ENCODE measurements around the gene TNFRSF18.
"Not testable (repeated sequence)": the region's sequence is repeated elsewhere in the genome, so short reads cannot be mapped to it uniquely, and the experiment has no call there.

The TNFRSF18 gene

DNA sequence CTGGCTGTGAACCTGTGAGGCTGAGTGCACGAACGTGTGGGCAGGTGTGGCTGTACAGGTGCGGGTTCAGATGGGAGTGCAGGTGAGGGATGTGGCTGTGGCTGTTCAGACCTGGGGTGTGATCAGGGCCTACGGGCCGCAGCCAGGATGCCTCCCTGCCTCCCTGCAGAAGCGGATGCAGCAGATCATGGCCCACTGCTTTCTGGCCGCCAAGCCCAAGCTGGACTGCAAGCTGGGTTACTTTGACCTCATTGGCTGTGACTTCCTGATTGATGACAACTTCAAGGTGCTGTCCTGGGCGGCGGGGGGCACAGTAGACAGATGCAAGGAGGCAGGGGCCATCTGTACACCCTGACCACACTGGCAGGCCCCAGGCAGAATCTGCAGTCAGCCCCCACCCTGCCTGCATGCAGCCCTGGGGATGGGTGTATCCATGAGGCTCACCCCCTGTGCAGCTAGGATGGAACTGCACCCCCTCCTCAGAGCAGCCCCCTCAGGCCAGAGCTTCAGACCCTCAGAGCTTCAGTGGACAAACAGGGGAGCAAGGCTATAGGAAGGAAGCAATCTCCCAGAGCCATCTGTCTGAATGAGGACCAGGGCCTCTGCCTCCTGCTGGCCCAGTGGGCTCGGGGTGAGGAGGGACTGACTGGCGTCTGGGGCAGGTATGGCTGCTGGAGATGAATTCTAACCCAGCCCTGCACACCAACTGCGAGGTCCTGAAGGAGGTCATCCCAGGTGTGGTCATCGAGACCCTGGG is 9.8 kb downstream of the TNFRSF18 start:
- no peak for DNase-seq

GRCh38 chr1:1195726-1196125 is 10.7 kb downstream of the TNFRSF18 start:
- DNase-seq, result not testable (repeated sequence)

GRCh38 chr1:1194723-1195122 is 11.7 kb downstream of the TNFRSF18 start:
- DNase-seq, result no peak

DNA sequence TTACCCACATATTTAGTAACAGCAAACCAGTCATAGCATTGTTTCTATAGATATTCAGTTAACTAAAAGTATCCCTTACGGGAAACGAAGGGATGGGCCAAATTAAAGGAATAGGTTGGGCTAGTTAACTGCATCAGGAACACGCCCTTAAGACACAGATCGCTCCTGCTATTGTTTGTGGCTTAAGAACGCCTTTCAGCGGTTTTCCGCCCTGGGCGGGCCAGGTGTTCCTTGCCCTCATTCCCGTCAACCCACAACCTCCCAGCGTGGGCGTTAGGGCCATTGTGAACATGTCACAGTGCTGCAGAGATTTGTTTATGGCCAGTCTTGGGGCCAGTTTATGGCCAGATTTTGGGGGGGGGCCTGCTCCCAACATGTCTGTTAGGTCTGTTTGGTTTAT is 14.7 kb downstream of the TNFRSF18 start:
- no peak for DNase-seq

DNA sequence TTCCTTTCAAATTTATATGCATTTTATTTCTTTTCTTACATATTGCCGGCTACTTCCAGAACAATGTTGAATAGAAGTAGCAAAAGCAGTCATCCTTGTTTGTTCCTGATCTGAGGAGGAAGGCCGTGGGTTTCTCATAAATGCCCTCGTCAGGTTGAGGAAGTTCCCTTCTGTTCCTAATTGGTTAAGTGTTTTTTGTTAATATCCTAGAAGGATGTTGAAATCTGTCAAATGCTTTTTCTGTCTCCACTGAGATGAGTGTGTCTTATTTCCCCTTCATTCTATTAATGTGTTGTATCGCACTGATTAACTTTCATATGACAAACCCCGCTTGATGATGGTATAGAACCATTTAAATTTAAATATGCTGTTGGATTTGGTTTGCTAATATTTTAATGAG is 17.3 kb downstream of the TNFRSF18 start:
- DNase-seq, result no peak

DNA sequence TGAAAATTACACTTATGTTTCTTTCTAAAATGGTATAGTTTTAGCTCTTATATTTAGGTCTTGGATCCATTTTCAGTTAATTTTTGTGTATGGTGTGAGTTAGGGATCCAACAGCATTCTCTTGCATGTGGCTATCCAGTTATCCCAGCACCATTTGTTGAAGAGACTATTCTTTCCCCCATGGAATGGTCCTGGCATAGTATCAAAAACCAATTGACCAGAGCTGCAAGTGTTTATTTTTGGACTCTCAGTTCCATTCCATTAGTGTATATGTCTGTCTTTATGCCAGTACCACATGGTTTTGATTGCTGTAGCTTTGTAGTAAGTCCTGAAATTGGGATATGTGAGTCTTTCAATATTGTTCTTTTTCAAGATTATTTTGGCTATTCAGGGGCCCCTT is 18.5 kb downstream of the TNFRSF18 start:
- DNase-seq, result no peak

DNA sequence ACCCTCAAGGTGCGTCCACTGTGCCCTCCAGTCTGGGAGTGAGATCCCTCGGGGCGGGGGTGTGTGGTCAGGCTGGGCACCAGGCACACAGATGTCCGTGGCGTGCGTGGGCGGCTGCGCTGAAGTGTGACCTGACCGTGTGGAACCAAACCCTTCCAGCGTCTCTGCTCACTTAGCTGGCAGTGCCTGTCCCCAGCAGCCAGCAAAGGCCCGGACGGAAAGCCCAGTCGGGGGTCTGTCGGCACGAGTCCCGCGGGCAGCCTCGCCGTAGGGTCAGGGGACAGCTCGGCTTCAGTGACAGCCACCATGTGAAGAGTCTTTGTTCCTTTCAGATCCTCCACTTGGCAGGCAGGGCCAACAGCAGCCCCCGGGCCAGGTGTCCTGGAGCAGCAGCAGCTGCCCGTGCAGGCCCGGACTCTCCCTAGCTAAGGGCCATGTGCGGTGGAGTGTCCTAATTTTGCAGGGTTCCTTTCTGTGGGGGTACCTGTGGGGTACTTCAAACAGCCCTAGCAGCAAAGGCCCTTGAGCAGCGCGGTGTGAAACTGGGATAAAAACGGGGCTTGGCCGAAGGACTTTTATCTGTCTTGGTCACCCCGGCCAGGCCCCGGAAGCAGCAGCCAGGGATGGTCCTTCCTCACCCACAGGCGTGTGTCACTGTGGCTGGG is 21.2 kb downstream of the TNFRSF18 start:
- no peak for DNase-seq

DNA sequence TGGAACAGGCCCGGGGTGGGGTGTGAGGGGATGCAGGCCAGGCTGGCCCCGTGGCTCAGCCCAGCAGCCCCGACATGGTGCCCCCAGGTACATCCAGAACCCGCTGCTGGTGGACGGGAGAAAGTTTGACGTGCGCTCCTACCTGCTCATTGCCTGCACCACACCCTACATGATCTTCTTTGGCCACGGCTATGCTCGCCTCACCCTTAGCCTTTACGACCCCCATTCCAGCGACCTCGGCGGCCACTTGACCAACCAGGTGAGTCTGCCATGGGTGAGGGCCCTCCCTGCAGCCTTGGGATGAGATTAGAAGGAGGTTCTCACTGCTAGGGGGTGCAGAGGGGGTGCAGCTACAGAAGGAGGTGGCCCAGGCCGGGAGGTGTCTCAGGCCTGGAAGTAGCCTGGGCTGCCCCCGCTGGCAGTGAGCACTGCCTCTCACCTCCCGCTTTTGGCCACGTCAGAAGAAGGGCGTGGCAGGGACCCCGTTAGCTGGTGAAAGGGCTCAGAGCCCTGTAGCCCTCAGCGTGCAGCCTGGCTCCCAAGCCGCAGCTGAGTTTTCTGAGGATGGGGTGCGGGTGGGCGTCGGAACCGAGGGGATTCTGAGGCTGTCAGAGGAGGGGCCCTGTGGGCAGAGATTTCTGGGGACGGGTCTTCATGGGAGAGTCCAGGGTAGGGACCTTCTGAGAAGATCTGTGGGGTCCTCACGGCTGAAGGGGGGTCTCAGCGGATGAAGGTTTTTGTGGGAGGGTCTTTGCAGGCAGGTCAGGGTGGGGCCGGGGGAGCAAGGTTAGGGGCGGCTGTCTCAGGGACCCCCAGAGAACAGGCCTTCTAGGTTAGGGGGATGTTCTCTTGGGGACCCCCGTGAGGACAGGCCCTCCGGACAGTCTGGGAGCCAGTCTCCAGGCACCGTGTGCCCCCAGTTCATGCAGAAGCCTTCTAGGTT is 22.3 kb downstream of the TNFRSF18 start:
- no peak for DNase-seq

- DNase-seq, result no peak
Measured at GRCh38 chr1:1183221-1183747, 23.1 kb downstream of the TNFRSF18 start.

DNA sequence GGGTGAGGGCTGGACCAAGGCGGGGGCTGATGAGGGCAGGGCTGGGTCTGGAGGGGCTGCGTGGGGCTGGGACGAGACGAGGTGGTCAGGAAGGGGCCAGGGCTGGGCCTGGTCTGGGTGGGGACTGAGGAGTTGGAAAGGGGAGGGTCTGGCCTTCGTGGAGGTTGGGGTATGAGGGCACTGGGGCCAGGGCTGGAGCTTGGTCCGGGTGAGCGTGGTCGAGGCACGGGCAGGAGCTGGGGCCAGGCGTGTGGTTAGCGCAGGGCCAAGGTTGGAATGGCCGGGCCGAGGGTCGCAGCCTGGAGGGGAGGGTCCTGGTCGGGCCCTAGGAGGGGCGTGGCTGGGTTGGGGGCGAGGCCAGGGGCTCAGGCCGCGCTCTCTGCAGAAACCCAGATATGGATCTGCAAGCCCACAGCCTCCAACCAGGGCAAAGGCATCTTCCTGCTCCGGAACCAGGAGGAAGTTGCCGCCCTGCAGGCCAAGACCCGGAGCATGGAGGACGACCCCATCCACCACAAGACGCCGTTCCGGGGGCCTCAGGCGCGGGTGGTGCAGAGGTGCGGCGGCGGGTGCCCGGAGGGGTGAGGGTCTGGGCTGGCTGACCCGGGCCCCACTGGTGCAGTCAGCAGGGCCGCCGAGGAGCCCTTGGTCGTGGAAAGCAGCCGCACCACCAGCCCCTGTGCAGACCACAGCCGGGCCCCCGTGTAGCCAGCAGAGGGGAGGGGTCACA is 23.7 kb downstream of the TNFRSF18 start:
- DNase-seq, result no peak

DNA sequence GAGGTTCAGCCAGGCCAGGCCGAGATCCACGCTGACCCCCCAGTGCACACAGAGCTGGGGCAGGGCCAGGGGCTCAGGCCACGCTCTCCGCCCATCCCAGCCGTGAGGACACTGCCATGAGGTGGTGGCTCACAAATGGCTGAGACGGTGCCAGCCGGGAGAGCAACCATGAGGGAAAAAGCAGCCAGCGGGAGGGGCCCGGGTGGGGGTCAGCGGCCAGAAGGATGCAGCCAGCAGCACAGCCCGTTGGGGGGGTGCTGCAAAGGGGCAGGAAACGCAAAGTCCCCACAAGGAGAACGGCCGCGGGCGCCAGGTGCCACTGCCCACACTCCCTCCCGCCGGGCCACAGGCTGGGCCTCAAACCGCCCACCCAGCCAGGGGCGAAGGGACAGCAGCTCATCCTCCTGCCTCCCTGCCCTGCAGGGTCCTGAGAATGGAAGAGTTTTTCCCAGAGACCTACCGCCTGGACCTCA is 24.4 kb downstream of the TNFRSF18 start:
- no peak for DNase-seq

DNA sequence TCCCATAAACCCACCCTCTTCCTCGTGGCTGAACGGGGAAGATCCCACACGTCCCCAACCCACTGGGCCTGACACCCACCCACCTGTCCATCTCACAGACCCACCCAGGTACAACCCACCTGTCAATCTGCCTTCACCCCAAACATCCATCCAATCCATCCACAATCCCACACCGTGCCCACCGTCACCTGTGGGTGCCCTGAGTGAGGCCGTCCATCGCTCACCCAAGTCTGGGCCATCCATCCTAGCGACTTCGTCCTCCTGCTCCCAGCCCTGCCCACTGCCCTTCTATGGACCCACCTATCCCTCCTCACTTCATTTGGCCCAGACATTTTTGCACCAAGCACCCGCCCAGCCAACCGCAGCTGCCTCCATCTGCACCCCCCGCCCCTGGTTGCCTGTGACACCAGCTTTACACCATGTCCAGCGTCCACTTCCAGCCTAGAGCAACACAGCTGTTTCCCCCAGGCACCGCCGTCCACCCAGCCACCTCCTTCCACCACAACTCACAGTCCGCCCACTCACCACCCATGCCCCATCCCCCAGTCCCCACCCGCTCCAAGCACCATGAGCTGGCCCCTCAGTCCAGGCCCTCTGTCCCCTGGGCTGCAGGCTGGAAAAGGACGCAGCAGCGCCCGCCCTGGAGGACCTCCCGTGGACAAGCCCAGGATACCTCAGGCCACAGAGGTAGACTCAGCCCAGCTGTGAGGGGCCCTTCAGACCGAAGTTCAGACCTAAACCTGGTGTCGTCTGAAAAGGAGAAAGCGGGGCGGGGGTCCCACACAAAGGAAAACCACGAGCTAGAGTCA is 25.1 kb downstream of the TNFRSF18 start:
- DNase-seq, result no peak

- DNase-seq, result no peak
Measured at GRCh38 chr1:1179983-1180861, 26.2 kb downstream of the TNFRSF18 start.

GRCh38 chr1:1179346-1179982 is 26.9 kb downstream of the TNFRSF18 start:
- DNase-seq, result no peak

DNA sequence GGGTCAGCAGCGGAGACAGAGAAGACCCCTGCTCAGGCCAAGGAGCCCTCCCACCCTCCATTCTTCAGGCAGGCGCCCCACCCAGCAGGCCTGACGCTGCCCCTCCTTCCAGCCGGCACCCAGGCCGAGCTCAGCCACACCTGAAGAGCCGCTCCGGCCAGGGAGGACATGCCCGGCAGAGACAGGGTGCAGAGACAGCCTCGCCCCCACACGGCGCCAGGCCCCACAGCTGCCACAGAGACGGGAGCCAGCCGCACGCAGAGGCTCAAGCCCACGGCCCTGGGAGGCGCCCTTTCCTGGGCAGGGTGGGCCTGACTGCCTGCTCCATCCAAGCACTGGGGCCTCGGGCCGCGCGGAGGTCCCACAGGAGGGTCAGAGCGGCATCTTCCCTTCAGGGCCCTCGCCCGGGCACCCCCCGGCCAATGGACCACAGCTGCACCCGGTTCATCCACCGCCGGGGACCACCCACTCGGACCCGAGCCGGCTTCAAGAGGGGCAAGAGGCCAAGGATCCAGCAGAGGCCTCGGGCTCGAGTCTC is 27.5 kb downstream of the TNFRSF18 start:
- DNase-seq, result no peak

DNA sequence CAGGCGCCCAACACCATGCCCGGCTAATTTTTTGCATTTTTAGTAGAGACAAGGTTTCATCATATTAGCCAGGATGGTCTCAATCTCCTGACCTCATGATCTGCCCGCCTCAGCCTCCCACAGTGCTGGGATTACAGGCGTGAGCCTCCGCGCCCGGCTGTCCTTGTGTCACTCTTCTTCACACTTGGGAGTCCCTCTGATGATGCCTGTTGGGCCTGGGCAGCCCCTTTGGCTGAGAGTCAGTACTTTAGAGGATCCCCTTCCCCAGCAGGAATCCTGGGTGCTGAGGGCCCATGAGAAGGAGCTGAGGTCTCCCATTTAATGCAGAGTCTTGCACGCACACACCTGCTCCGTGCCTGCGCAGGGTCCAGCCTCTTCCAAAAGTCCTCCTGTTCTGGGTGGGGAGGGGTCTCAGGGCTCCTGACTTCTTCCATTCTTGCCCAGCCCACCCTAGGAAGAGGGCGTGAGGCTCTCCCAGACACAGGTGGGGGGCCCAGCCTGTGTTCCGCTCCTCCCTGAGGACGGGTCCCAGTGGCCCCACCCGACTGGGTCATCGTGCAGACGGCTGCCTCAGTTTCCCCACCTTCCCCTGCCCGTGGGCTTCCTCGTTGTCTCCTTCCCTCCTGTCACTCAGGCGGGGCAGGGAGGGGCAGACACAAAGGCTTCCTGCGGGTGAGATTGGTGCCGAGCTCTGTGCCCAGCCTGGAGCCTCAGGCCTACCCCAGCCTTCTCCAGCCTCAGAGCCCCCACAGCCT is 28.8 kb downstream of the TNFRSF18 start:
- DNase-seq, result no peak

DNA sequence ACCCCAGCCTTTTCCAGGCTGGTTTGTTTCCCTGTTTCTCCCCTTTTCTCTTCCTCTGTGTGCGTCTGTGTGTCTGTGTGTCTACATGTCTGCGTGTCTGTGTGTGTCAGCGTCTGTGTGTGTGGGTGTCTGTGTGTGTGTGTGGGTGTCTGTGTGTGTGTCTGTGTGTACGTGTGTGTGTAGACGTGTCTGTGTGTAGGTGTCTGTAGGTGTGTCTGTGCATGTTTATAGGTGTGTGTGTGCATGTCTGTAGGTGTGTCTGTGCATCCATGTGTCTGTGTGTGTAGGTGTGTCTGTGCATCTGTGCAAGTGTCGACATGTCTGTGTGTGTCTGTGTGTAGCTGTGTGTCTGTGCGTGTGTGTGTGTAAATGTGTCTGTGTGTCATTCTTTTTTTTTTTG is 29.5 kb downstream of the TNFRSF18 start:
- DNase-seq, result no peak

GRCh38 chr1:1176063-1176761 is 30.2 kb downstream of the TNFRSF18 start:
- DNase-seq, result not testable (repeated sequence)

Data from SW 1271 (cell line).